Measurements from ENCODE around the gene XRCC2. TPM values are rescaled to one million over a fixed set of nuclear protein-coding genes. Genes with fewer than 3 reads are reported as not detected.

The XRCC2 gene
- total RNA-seq, 1 donor from 2014 or later, result 1.6 TPM

- H3K9ac ChIP-seq (ENCODE audit: low read length), result no peak overlapping the region
- no peak for TF ChIP-seq EZH2 (IDR thresholded peaks at IDR 0.05; ENCODE audit: insufficient read depth, low read length)
- TF ChIP-seq CTCF (IDR thresholded peaks at IDR 0.05; ENCODE audit: insufficient read depth, low read depth, low read length), result no peak
- Mint-ChIP-seq H3K4me1 (ENCODE audit: low read depth, unreplicated experiment) (no peaks in the 10 kb centered on the region), H3K36me3 (ENCODE audit: low read depth, unreplicated experiment) (peaks cover 3% of the 10 kb centered on the region), H3K9me3 (ENCODE audit: unreplicated experiment) (no peaks in the 10 kb centered on the region), H3K27me3 (ENCODE audit: low read depth, unreplicated experiment) (no peaks in the 10 kb centered on the region), H3K4me3 (ENCODE audit: unreplicated experiment) (no peak overlapping the region), H3K27ac (ENCODE audit: unreplicated experiment) (no peak overlapping the region)
- H3K27ac ChIP-seq (ENCODE audit: low read depth, low read length), result no peak overlapping the region
- DNase-seq (ENCODE audit: low read depth) (no peak), FAIRE-seq (no peak)
- H3K79me2 ChIP-seq (ENCODE audit: insufficient read depth, low read length), result peaks cover 39% of the 10 kb centered on the region
- H3K27me3 ChIP-seq (ENCODE audit: insufficient read depth, low read length), result no peaks in the 10 kb centered on the region
- H3K4me1 ChIP-seq (ENCODE audit: insufficient read depth, low read length), result no peaks in the 10 kb centered on the region
- H2AFZ ChIP-seq (ENCODE audit: low read depth, low read length), result no peak overlapping the region
- no peaks in the 10 kb centered on the region for H4K20me1 ChIP-seq (ENCODE audit: insufficient read depth, low read length)
- no peaks in the 10 kb centered on the region for H3K9me3 ChIP-seq (ENCODE audit: insufficient read depth, low read depth, low read length)
- no peaks in the 10 kb centered on the region for H3K36me3 ChIP-seq (ENCODE audit: insufficient read depth, low read length)
- no peak overlapping the region for H3K4me2 ChIP-seq (ENCODE audit: low read length)
- H3K4me3 ChIP-seq (ENCODE audit: insufficient read depth, low read depth, low read length), result no peak overlapping the region
Measured at GRCh38 chr7:152663148-152663740, 12.7 kb downstream of the XRCC2 start.

- Mint-ChIP-seq H3K4me1 (ENCODE audit: low read depth, unreplicated experiment) (no peaks in the 10 kb centered on the region), H3K27ac (ENCODE audit: unreplicated experiment) (no peak overlapping the region), H3K36me3 (ENCODE audit: low read depth, unreplicated experiment) (peaks cover 3% of the 10 kb centered on the region), H3K27me3 (ENCODE audit: low read depth, unreplicated experiment) (no peaks in the 10 kb centered on the region), H3K9me3 (ENCODE audit: unreplicated experiment) (no peaks in the 10 kb centered on the region), H3K4me3 (ENCODE audit: unreplicated experiment) (no peak overlapping the region)
- no peak for FAIRE-seq
- no peaks in the 10 kb centered on the region for H4K20me1 ChIP-seq (ENCODE audit: insufficient read depth, low read length)
- no peak for TF ChIP-seq EZH2 (IDR thresholded peaks at IDR 0.05; ENCODE audit: insufficient read depth, low read length)
- no peak for TF ChIP-seq CTCF (IDR thresholded peaks at IDR 0.05; ENCODE audit: insufficient read depth, low read depth, low read length)
- no peaks in the 10 kb centered on the region for H3K27me3 ChIP-seq (ENCODE audit: insufficient read depth, low read length)
- H3K4me2 ChIP-seq (ENCODE audit: low read length), result no peak overlapping the region
- H3K36me3 ChIP-seq (ENCODE audit: insufficient read depth, low read length), result no peaks in the 10 kb centered on the region
- H3K4me1 ChIP-seq (ENCODE audit: insufficient read depth, low read length), result no peaks in the 10 kb centered on the region
- no peak overlapping the region for H3K27ac ChIP-seq (ENCODE audit: low read depth, low read length)
- H3K9me3 ChIP-seq (ENCODE audit: insufficient read depth, low read depth, low read length), result no peaks in the 10 kb centered on the region
- peaks cover 33% of the 10 kb centered on the region for H3K79me2 ChIP-seq (ENCODE audit: insufficient read depth, low read length)
- H3K9ac ChIP-seq (ENCODE audit: low read length), result no peak overlapping the region
- DNase-seq (ENCODE audit: low read depth), result no peak
- H2AFZ ChIP-seq (ENCODE audit: low read depth, low read length), result no peak overlapping the region
- no peak overlapping the region for H3K4me3 ChIP-seq (ENCODE audit: insufficient read depth, low read depth, low read length)
Measured at GRCh38 chr7:152661479-152661878, 14.5 kb downstream of the XRCC2 start.

GRCh38 chr7:152660021-152660420 lies 15.9 kb downstream of the XRCC2 start:
- Histone ChIP-seq H3K9ac (ENCODE audit: low read length) (no peak overlapping the region), H3K4me3 (ENCODE audit: insufficient read depth, low read depth, low read length) (no peak overlapping the region), H3K4me1 (ENCODE audit: insufficient read depth, low read length) (no peaks in the 10 kb centered on the region), H2AFZ (ENCODE audit: low read depth, low read length) (no peak overlapping the region), H3K4me2 (ENCODE audit: low read length) (no peak overlapping the region), H3K27me3 (ENCODE audit: insufficient read depth, low read length) (no peaks in the 10 kb centered on the region), H3K79me2 (ENCODE audit: insufficient read depth, low read length) (peaks cover 29% of the 10 kb centered on the region), H4K20me1 (ENCODE audit: insufficient read depth, low read length) (no peaks in the 10 kb centered on the region), H3K36me3 (ENCODE audit: insufficient read depth, low read length) (no peaks in the 10 kb centered on the region), H3K9me3 (ENCODE audit: insufficient read depth, low read depth, low read length) (no peaks in the 10 kb centered on the region), H3K27ac (ENCODE audit: low read depth, low read length) (no peak overlapping the region)
- Mint-ChIP-seq H3K27me3 (ENCODE audit: low read depth, unreplicated experiment) (no peaks in the 10 kb centered on the region), H3K36me3 (ENCODE audit: low read depth, unreplicated experiment) (peaks cover 3% of the 10 kb centered on the region), H3K4me1 (ENCODE audit: low read depth, unreplicated experiment) (no peaks in the 10 kb centered on the region), H3K9me3 (ENCODE audit: unreplicated experiment) (no peaks in the 10 kb centered on the region), H3K4me3 (ENCODE audit: unreplicated experiment) (no peak overlapping the region), H3K27ac (ENCODE audit: unreplicated experiment) (no peak overlapping the region)
- TF ChIP-seq CTCF (IDR thresholded peaks at IDR 0.05; ENCODE audit: insufficient read depth, low read depth, low read length), result no peak
- no peak for TF ChIP-seq EZH2 (IDR thresholded peaks at IDR 0.05; ENCODE audit: insufficient read depth, low read length)
- FAIRE-seq, result no peak
- DNase-seq (ENCODE audit: low read depth), result no peak

All from astrocyte (in vitro differentiated cells and primary cell).